22Rv1 (cell line): Measurements from ENCODE around the gene HEPACAM2.

Experiments
- H3K27ac ChIP-seq: fragments of 450-650 bp; 2 replicates; pipeline ENCODE4 v1.5.1; 2017
- CTCF ChIP-seq: fragments of 450-650 bp; IDR thresholded peaks from 2 replicates; pipeline ENCODE4 v1.5.1; 2017; ENCODE audit warnings: mild to moderate bottlenecking
- ZFX ChIP-seq: fragments of 450-650 bp; IDR thresholded peaks from 2 replicates; pipeline ENCODE4 v1.6.1; 2017; ENCODE audit warnings: antibody characterized with exemption, borderline replicate concordance

HEPACAM2 gene

DNA sequence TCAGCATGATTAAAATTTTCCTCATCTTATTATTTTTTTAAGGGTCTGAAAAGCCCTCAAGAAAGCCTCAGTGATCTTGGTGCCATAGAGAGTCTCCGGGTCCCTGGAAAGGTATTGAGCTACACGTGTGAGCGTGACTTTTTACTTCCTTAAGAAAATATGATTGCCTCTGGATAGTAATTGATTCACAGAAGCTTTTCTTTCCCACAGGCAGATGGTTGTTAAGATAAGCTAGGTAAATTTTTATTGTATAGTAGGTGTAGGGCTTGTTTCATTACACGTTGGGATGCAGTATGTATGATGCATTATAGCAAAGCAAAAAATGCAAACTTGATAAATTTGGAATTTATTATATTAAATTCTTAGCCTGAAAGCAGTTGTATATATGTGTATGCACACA, 13.6 kb upstream of the HEPACAM2 start:
- no peak for TF ChIP-seq ZFX
- TF ChIP-seq CTCF, result no peak

GRCh38 chr7:93238748-93239147, 12.5 kb upstream of the HEPACAM2 start:
- no peak overlapping the region for H3K27ac ChIP-seq
- TF ChIP-seq CTCF, result no peak
- TF ChIP-seq ZFX, result no peak

More for the DNA sequence above, 13.6 kb upstream of the HEPACAM2 start:
- no peak overlapping the region for H3K27ac ChIP-seq

DNA sequence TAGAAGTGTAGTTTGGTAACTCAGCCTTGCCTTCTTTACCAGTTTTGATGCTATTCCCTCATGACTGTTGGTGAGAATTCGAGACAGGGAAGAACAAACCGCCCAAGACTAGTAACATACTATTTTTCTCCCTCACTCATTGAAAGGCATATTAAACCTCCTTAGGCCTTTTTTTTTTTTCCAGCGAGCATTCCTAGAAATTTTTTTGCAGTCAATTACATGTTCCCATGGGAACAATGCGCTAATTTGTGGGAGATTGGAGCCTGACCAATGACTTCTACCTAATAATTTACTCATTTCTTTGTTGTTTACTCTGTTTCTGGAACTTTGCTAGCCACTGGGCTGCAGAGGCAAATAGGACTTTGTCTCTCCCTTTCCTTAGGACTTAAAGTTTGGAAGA, 11.9 kb upstream of the HEPACAM2 start:
- TF ChIP-seq ZFX, result no peak
- TF ChIP-seq CTCF, result no peak
- no peak overlapping the region for H3K27ac ChIP-seq

DNA sequence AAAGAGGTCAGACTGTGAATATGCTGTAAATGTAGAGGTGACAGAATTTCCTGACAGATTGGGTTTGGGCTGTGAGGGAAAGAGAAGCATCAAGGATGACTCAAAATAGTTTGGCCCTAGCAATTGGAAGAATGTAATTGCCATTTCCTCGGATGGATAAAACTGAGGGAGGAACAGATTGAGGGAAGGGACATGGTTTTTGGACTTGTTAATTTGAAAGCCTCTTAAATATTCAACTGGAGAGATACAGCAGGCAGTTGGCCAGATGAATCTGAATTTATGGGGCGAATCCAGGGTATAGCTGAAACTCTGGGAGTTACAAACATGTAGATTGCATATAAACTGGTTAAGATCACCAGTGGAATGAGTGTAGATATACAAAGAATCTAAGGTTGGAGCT, 9.3 kb upstream of the HEPACAM2 start:
- H3K27ac ChIP-seq, result no peak overlapping the region
- TF ChIP-seq ZFX (no peak), CTCF (no peak)

DNA sequence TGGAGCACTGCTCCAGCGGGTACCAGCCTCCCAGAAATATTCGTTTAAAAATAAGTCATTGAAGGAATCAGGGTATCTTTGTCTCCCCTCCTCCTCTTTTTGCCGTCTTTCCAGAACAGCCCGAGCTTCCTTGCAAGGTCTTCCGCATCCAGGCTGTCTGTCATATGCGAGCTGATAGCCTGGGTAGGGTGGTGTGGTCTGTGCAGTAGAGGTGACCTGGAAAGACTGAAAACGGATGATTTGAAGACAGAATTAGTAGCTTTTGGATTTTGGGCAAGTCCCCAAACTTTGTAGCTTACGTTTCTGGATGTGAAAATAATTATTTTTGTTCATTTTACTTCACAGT, 6.4 kb upstream of the HEPACAM2 start:
- no peak for TF ChIP-seq ZFX
- no peak for TF ChIP-seq CTCF
- H3K27ac ChIP-seq, result peak overlapping the region; percentile 85; the same call in 1 of the 2 replicates

GRCh38 chr7:93231799-93232672, 5.8 kb upstream of the HEPACAM2 start, which contains the start of gene VPS50:
Gene VPS50, plus strand, starts transcription at chr7:93232366. Its CDS starts 102 bp downstream, at chr7:93232468.
- no peak for TF ChIP-seq ZFX
- peak; percentile 18; the same call in 1 of the 2 replicates for TF ChIP-seq CTCF
- peak within 1 kb of the TSS; percentile 85 for H3K27ac ChIP-seq

GRCh38 chr7:93231259-93231658, 5.0 kb upstream of the HEPACAM2 start:
- TF ChIP-seq CTCF (no peak), ZFX (no peak)
- peak overlapping the region; percentile 85 for H3K27ac ChIP-seq
